ENCODE data around the gene DHX57.
A peak's percentile ranks its signal among the peaks of the same experiment; 100 is the strongest.

The DHX57 gene

GRCh38 chr2:38751596-38752410 lies 123.9 kb downstream of the DHX57 start:
- no peak for DNase-seq (ENCODE audit: low read depth in 2 of 2)

GRCh38 chr2:38750891-38751595 lies 124.7 kb downstream of the DHX57 start, which contains the start of gene SRSF7:
SRSF7 (minus strand) TSS chr2:38751361; CDS start chr2:38751256, 105 bp downstream.
- DNase-seq (ENCODE audit: low read depth in 2 of 2), result peak; percentile 94 to 95

- peak in 1 of 2 donors; percentile 49 for DNase-seq (ENCODE audit: low read depth in 2 of 2)
Measured at GRCh38 chr2:38750011-38750890, 125.5 kb downstream of the DHX57 start.

- no peak for DNase-seq (ENCODE audit: low read depth in 2 of 2)
Measured at GRCh38 chr2:38748943-38749804, 126.6 kb downstream of the DHX57 start.

- no peak for DNase-seq (ENCODE audit: low read depth in 2 of 2)
Measured at GRCh38 chr2:38748391-38748790, 127.3 kb downstream of the DHX57 start.

- DNase-seq (ENCODE audit: low read depth in 2 of 2), result no peak
Measured at GRCh38 chr2:38747819-38748218, 127.9 kb downstream of the DHX57 start.
